ENCODE data around the gene PDCD6IP. TPM values are rescaled to one million over a fixed set of nuclear protein-coding genes. Genes with fewer than 3 reads are reported as not detected.

PDCD6IP gene
- total RNA-seq, 1 experiment from 2014 or later, result 205 TPM

- in situ Hi-C loops (cut with HindIII; ENCODE audit: low pct_unique_long_range_greater_than_20kb, low sequenced_read_pairs) (no loop called here), intact Hi-C loops (cut with micrococcal nuclease; ENCODE audit: unreplicated experiment) (no loop called here)
- Histone ChIP-seq H3K27ac (ENCODE audit: low read length) (no peak overlapping the region), H3K4me3 (ENCODE audit: low read depth in 2 of 2, low read length in 2 of 2) (no peak overlapping the region), H3K27me3 (ENCODE audit: control insufficient read depth, insufficient read depth, low read length) (no peaks in the 10 kb centered on the region), H3K4me1 (ENCODE audit: control insufficient read depth, insufficient read depth, low read length) (no peaks in the 10 kb centered on the region), H3K9me3 (ENCODE audit: control insufficient read depth, insufficient read depth, low read depth, low read length) (no peaks in the 10 kb centered on the region), H3K36me3 (ENCODE audit: control insufficient read depth, insufficient read depth, low read length) (no peaks in the 10 kb centered on the region)
- POLR2A ChIA-PET, result no interaction called here
- CTCF ChIA-PET, result no interaction called here
- TF ChIP-seq TCF7L2 (IDR thresholded peaks at IDR 0.05; ENCODE audit: low read depth, low read length) (no peak), POLR2AphosphoS5 (IDR thresholded peaks at IDR 0.05; ENCODE audit: low read depth, low read length) (no peak), CTCF (IDR thresholded peaks at IDR 0.05) (no peak), SIN3A (IDR thresholded peaks at IDR 0.05; ENCODE audit: borderline replicate concordance, insufficient read depth, low read depth, low read length) (no peak), REST (IDR thresholded peaks at IDR 0.05; ENCODE audit: insufficient read depth in 1 of 2, low read depth in 2 of 2, low read length in 1 of 2) (no peak)
- no TSS peak for BruUV-seq (replicated peaks)
- DNase-seq (ENCODE audit: low read depth, low spot score) (no peak), ATAC-seq (no peak)
Observed at GRCh38 chr3:33758281-33758680, 40.1 kb upstream of the PDCD6IP start.

- BruUV-seq (replicated peaks), result no TSS peak
- no peaks in the 10 kb centered on the region for H3K4me1 ChIP-seq (ENCODE audit: control insufficient read depth, insufficient read depth, low read length)
- in situ Hi-C loops (cut with HindIII; ENCODE audit: low pct_unique_long_range_greater_than_20kb, low sequenced_read_pairs) (no loop called here), intact Hi-C loops (cut with micrococcal nuclease; ENCODE audit: unreplicated experiment) (no loop called here)
- ATAC-seq (no peak), DNase-seq (ENCODE audit: low read depth, low spot score) (no peak)
- CTCF ChIA-PET, result no interaction called here
- TF ChIP-seq POLR2AphosphoS5 (IDR thresholded peaks at IDR 0.05; ENCODE audit: low read depth, low read length) (no peak), SIN3A (IDR thresholded peaks at IDR 0.05; ENCODE audit: borderline replicate concordance, insufficient read depth, low read depth, low read length) (no peak), CTCF (IDR thresholded peaks at IDR 0.05) (no peak), TCF7L2 (IDR thresholded peaks at IDR 0.05; ENCODE audit: low read depth, low read length) (no peak), REST (IDR thresholded peaks at IDR 0.05; ENCODE audit: insufficient read depth in 1 of 2, low read depth in 2 of 2, low read length in 1 of 2) (no peak)
- H3K27ac ChIP-seq (ENCODE audit: low read length), result no peak overlapping the region
- no peaks in the 10 kb centered on the region for H3K27me3 ChIP-seq (ENCODE audit: control insufficient read depth, insufficient read depth, low read length)
- POLR2A ChIA-PET, result no interaction called here
- no peaks in the 10 kb centered on the region for H3K36me3 ChIP-seq (ENCODE audit: control insufficient read depth, insufficient read depth, low read length)
- no peak overlapping the region for H3K4me3 ChIP-seq (ENCODE audit: low read depth in 2 of 2, low read length in 2 of 2)
- H3K9me3 ChIP-seq (ENCODE audit: control insufficient read depth, insufficient read depth, low read depth, low read length), result no peaks in the 10 kb centered on the region
Observed at GRCh38 chr3:33758864-33759263, 39.6 kb upstream of the PDCD6IP start.
